Stimulated activated CD8-positive, alpha-beta memory T cell treated with anti-CD3 and anti-CD28 coated beads, Interleukin-15, amount 100 ng/mL, for 1 hour (primary cell): ENCODE results near the gene MEIOSIN.

Experiments
- DNase-seq: peaks from one replicate; pipeline ENCODE4 v3.0.0-alpha.2; 2020; ENCODE audit warnings: low read depth

Gene MEIOSIN

DNA sequence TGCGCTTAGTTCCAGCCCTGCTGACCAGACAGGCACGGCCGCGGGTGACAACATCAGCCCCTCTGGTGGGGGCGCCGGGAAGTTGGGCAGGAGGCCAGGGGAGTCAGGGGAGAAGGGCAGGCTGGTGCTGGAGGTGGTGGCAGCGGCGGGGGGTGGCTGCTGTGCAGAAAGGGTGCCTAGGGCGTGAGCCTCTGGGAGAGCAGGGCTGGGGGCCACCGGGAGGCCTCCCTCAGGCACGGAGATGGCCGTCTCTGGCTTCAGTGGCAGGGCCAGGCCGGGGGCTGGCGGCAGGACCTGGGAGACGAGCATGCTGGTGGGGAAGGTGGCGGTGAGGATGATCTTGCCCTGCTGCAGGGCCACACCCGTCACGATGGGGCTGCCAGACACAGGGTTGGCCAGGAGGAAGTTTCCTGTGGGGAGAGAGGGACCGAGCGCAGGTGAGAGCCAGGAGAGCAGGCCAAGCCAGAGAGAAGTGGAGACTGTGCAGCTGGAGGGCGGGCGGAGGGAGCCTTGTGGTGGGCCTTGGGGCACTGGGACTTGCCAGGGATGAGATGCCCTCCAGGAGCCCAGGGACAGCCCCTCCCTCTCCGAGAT lies 32.6 kb downstream of the MEIOSIN start:
- DNase-seq = no peak

- DNase-seq = no peak
Observed at GRCh38 chr19:45766296-45766868, 33.1 kb downstream of the MEIOSIN start.

DNA sequence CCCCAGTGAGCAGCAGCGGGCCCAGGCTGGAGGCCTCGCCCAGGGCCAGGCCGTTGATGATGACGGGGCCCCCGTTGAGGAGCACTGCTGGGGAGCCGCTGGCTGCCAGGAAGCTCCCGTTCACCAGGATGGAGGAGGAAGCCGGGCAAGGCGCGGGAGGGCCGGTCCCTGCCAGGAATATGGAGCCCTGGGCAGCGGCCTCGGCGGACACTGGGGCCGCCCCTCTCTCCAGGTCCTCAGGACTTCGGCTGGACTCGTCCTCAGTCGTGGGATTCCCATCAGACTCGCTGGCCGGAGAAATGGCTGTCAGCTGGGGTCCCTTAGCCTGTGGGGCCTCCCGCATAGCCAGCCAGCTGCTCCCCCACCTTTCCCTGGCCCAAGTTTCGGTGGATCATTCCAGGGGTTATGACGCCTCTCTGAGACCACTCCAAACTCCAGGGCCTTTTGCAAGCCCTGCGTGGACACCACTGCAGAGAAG lies 33.7 kb downstream of the MEIOSIN start:
- no peak for DNase-seq

DNA sequence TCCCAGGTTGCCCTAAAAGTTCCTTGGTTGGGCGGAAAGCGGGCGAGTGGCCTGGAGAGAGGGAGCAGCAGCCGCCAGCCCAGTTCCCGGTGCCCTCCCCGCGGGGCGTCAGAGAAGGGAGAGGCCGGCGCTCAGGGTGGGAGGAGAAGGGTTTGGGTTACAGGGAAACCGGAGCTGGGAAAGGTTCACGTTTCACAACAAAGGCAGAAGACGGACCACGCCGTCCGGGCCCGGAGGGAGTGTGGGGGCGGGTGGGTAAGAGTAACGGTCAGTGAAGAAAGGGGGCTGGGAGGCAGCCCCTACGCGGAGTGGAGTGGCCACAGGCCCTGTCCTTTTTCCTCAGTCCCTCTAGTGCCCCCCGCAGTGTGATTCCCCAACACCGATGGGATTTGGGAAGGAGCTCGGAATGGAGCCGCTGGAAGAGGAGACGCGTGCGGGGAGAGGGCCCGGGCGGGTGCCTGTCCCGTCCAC lies 34.2 kb downstream of the MEIOSIN start:
- DNase-seq = no peak

DNA sequence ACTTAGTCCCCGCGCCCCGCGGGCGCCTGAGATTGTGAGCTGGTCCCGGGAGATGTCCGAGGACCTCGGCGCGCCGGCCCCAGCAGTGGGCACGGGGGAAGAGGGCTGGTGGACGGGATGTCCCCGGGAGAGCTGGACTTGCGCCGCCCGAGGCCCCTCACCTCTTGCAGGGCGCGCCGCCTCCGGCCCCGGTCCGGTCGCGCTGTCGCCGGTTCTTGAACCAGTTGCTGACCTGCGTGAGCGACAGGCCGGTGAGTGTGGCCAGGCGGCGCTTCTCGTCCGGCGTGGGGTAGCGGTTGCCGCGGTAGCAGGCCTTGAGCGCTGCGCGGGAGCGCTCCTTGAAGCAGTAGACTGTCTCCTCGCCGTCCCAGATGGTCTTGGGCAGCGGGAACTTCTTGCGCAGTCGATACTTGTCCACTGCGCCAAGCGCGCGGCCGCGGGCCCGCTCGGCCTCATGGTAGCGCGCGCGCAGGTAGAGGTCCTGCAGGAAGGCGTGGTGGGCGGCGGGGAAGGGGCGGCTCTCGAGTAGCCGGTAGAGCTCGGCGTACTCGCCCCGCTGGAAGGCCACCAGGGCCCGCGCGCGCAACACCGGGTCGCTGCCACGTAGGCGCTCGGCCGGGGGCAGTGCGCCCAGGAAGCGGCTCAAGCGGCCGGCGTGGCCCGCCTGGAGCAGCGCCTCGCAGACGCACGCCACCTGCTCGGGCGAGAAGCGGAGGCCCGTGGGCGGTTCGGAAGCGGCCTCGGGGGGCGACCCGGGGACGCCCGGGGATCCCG lies 34.8 kb downstream of the MEIOSIN start:
- no peak for DNase-seq

DNA sequence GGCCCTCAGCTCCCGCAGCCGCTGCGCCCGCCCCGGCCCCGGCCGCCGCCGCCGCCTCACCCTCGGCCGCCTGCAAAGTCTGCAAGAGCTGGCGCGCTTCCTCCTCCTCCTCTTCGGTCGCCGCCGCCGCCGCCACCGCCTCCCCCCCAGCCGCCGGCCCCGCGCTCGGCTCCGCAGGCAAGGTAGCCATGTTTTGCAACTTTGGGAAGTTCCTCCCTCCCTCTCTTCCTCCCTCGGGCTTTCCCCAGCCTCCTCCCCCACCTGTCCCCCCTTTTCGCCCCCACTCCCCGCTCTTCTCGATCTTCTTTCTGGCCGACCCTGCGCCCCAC lies 35.4 kb downstream of the MEIOSIN start:
- DNase-seq = no peak

- DNase-seq = peak; percentile 78
Observed at GRCh38 chr19:45768984-45769782, 35.9 kb downstream of the MEIOSIN start, which contains the start of gene SIX5. Gene SIX5 (minus strand): TSS chr19:45769252. CDS start chr19:45768844, 408 bp downstream.

- DNase-seq = no peak
Observed at GRCh38 chr19:45769821-45770191, 36.6 kb downstream of the MEIOSIN start.

- peak; percentile 82 for DNase-seq
Observed at GRCh38 chr19:45770192-45771101, 37.2 kb downstream of the MEIOSIN start.

DNA sequence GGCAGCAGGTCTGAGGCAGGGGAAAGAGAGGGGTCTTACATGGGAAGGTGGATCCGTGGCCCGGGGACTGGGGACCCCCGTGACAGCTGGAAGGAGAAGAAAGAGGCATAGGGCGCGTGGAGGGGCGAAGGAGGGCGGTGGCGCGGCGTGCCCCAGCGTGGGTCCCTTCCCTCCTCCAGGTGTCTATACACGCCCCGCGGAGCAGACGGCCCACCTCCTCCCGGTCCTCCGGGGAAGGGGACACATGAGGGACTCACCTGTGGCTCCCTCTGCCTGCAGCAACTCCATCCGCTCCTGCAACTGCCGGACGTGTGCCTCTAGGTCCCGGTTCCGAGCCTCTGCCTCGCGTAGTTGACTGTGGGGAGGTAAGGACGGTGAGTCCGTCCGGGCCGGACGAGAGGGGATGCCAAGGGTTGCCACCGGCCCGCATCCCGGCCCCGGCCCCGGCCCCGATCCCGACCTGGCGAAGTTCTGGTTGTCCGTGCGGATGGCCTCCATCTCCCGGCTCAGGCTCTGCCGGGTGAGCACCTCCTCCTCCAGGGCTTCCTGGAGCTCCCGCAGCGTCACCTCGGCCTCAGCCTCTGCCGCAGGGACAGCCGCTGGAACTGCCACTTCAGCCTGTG lies 38.2 kb downstream of the MEIOSIN start:
- no peak for DNase-seq

DNA sequence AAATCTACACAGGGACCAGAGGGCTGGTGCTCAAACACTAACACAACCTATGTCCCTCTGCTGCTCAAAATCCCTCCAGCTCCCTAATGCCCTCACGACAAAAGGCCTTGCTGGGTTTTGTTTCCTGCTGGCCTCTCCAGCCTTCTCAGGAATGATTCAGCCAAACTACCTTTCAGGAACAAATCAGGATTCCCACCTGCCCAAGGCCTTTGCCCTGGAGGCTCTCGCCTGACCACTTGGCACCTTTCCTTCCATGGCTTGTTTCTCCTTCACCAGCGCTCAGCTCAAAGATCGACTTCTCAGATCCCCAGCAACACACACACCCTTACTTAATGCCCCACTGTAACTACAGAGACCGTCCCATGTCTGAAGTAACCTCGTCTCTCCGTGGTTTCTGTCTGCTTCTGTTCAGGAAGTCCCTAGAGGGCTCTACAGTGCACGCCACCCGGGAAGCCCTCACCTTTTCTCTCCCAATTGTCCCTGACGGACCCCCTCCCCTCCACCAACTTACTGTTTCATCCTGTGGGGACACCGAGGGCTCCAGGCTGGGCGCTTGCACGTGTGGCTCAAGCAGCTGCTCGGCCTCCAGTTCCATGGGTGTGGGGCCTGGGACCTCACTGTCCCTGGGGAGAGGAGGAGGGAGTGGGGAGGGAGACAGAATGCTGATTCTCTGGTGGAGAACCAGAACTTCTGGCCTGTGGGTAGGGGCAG lies 39.0 kb downstream of the MEIOSIN start:
- no peak for DNase-seq

DNA sequence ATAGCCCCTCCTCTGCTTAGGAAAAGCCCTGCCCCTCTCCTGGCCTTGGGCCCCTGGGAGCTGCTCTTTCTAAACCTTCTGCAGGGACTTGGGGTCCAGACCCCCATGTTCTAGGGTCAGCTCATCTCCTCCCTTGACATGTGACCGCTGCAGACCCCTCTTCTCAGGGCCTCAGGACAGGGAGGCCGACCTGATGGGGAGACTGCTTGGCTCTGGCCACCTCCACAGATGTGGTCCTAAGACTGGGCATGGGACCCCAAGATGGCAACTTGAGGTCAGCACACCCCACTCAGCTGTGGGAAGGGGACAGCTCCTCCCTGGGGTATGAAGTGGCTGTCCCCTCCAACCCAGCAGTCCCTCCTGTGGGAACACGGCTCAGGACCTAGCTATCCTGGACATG lies 39.7 kb downstream of the MEIOSIN start:
- no peak for DNase-seq

DNA sequence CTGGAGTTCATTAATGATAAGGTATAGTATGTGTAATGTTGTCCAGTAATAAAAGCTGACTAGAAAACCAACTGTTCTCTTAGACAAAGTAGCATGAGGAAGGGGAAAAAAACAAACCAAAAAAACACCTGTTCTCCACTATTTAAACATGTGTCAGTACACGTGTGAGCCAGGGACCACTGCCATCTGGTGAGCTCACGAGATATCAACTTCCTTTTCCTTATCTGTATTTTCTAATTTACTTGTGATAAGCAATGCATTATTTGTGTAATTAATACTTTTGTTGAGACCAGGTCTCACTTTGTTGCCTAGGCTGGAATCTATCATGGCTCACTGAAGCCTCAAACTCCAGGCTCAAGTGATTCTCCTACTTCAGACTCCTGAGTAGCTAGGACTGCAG lies 40.1 kb downstream of the MEIOSIN start:
- DNase-seq = no peak

DNA sequence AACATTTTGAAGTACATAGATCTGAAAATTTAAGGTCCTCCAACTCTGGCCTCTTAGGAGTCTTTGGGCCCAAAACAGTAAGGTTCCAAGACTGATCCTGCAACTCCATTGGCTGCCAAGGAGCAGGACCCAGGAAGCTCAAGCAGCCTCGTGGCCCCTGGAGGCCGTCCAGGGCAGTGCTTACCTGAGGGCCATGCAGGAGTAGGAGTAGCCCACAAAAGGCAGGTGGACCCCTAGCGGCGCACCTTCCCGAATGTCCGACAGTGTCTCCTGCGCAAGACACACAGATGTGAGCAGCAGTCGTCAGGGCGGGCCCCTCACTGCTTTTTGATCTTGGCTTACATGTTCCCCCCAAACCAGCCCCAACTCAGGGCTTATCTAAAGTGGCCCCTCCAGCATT lies 41.5 kb downstream of the MEIOSIN start:
- no peak for DNase-seq

DNA sequence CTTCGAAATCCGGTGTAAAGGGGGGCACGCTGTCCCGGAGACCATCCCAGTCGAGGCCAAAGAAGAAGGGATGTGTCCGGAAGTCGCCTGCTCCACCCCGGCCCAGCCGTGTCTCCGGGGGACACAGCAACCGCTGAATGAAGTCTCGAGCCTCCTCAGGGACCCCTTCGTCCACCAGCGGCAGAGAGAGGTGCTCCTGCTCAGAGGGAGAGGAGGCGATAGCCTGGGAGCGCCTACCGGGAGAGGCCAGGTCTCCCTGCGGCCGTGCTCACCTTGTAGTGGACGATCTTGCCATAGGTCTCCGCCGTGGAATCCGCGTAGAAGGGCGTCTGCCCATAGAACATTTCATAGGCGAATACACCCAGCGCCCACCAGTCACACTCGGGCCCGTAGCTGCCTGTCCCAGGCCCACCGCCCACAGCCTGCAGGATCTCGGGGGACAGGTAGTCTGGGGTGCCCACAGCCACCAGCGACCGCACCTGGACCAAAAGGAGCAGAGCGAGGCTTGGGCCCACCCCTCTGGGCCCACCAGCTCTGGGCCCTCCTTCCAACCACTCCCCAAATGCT lies 44.2 kb downstream of the MEIOSIN start:
- DNase-seq = no peak

- DNase-seq = no peak
Observed at GRCh38 chr19:45778010-45778661, 44.9 kb downstream of the MEIOSIN start.

- DNase-seq = peak; percentile 64
Observed at GRCh38 chr19:45779231-45780145, 46.2 kb downstream of the MEIOSIN start.

GRCh38 chr19:45780146-45780447 lies 46.9 kb downstream of the MEIOSIN start:
- DNase-seq = no peak
